HFFc6 (cell line): ENCODE data around the gene AKR7A2. TPM values are rescaled to one million over a fixed set of nuclear protein-coding genes. Genes with fewer than 3 reads are reported as not detected.
A peak's percentile ranks its signal among the peaks of the same experiment; 100 is the strongest.

Experiments
- DNase-seq: peaks from one replicate; pipeline ENCODE4 v3.0.0-alpha.2; 2018
- H3K27ac Mint-ChIP-seq: 2 replicates; pipeline ENCODE4 v1.8.0; 2020; ENCODE audit warnings: mild to moderate bottlenecking, mixed read lengths
- H3K27me3 Mint-ChIP-seq: 2 replicates; pipeline ENCODE4 v1.8.0; 2021; ENCODE audit warnings: mild to moderate bottlenecking, moderate library complexity, mixed read lengths; ENCODE audit not compliant: insufficient read depth
- H3K36me3 Mint-ChIP-seq: 2 replicates; pipeline ENCODE4 v1.8.0; 2021; ENCODE audit warnings: low read depth, mixed read lengths
- H3K4me1 Mint-ChIP-seq: 2 replicates; pipeline ENCODE4 v1.8.0; 2020; ENCODE audit warnings: low read depth, mixed read lengths
- H3K4me3 Mint-ChIP-seq: 2 replicates; pipeline ENCODE4 v1.8.0; 2020; ENCODE audit warnings: mild to moderate bottlenecking, moderate library complexity, mixed read lengths
- H3K9me3 Mint-ChIP-seq: 2 replicates; pipeline ENCODE4 v1.8.0; 2020; ENCODE audit warnings: mild to moderate bottlenecking, mixed read lengths
- total RNA-seq, 6 experiments: library from RNA; stranded (reverse); fragmentation: NEBNext Ultra II Directional; extraction: Animal tissue kit (Norgen Biotek cat#: 25700); gene quantifications; 2 replicates in 1 of 6; 3 replicates in 5 of 6; pipeline ENCODE4 v1.2.3, GENCODE V29; 2021
- TF ChIP-seq, protein P1 (sequence below): fragments of 200-600 bp; sonication (generic); IDR thresholded peaks from 2 replicates; pipeline ENCODE4 v1.5.0; 2021; ENCODE audit warnings: antibody characterized with exemption, mild to moderate bottlenecking

Gene AKR7A2
- total RNA-seq, 6 experiments from 2014 or later, result 62.8 to 74.2 (median 69.4) TPM

DNA sequence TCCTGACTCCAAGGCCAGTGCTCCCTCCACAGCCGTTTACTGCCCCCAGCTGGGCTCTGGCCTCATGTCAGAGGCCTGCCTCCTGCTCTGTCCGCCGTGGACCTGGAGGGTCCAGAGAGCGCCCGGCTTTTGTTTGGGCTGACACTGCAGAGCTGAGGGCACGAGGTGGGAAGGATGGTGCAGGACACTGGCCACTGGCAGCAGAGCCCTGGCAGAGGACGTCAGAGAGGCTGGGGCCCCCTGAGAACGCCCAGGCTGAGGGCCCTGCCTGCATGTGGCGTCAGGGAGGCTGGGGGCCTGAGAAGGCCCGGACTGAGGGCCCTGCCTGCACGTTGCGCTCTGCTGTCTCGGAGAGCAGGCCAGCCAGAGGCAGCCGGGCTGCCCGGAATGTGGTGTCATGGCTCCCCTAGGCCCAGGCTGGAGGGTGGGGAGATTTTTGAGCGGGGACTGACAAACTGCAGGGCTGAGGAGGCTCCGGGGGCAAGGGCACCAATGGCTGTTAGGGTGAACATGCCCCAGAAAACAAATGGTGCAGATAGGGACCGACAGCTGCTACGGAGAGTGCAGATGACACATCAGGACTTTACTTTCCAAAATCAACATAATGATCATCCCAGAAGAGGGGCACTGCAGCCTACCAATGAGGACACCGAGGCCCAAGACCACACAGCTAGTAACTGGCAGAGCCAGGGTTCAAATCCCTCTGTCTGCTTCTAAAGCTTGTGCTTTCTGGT lies 31.8 kb upstream of the AKR7A2 start:
- Mint-ChIP-seq H3K27ac (no peak overlapping the region), H3K36me3 (peaks cover 16% of the 10 kb centered on the region; the same call in 1 of the 2 replicates), H3K4me1 (no peaks in the 10 kb centered on the region), H3K4me3 (no peak overlapping the region), H3K27me3 (peaks cover 14% of the 10 kb centered on the region), H3K9me3 (no peaks in the 10 kb centered on the region)
- TF ChIP-seq, protein P1, sequence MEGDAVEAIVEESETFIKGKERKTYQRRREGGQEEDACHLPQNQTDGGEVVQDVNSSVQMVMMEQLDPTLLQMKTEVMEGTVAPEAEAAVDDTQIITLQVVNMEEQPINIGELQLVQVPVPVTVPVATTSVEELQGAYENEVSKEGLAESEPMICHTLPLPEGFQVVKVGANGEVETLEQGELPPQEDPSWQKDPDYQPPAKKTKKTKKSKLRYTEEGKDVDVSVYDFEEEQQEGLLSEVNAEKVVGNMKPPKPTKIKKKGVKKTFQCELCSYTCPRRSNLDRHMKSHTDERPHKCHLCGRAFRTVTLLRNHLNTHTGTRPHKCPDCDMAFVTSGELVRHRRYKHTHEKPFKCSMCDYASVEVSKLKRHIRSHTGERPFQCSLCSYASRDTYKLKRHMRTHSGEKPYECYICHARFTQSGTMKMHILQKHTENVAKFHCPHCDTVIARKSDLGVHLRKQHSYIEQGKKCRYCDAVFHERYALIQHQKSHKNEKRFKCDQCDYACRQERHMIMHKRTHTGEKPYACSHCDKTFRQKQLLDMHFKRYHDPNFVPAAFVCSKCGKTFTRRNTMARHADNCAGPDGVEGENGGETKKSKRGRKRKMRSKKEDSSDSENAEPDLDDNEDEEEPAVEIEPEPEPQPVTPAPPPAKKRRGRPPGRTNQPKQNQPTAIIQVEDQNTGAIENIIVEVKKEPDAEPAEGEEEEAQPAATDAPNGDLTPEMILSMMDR, result no peak
- no peak for DNase-seq

DNA sequence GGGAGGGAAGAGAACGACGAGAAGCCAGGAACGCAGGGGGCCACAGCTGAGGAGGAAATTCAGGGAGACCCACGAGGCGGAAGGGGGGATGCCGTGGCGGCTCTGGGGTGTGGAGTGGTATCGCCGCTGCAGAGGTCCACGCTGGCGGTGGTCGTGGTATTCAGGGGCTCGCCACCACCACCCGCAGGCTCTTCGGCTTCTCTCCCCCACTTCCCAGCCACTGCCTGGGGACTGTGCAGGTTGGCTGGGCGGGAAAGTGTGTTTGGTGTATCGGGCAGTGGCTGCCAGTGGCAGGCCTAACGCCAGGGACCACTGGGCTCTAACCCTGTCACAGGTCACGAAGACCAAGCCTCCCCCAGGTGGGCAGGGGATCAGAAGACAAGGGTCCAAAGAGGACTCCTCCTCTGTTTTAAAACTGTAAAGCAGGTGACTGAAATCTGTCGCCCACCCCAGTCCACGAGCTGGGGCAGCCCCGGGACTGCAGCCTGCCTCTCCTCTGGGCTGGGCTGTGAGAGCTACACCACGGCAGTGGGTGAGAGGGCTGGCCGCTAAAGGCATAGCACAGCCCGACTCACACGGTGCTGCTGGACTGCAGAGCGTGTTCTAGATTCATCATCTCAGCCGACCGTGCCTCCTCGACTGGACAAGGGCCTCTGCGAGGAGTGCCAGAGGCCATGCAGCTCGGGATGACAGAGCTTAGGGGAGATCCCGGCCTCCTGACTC lies 31.1 kb upstream of the AKR7A2 start:
- Mint-ChIP-seq H3K36me3 (peaks cover 20% of the 10 kb centered on the region; the same call in 1 of the 2 replicates), H3K4me1 (no peaks in the 10 kb centered on the region), H3K27ac (no peak overlapping the region)

DNA sequence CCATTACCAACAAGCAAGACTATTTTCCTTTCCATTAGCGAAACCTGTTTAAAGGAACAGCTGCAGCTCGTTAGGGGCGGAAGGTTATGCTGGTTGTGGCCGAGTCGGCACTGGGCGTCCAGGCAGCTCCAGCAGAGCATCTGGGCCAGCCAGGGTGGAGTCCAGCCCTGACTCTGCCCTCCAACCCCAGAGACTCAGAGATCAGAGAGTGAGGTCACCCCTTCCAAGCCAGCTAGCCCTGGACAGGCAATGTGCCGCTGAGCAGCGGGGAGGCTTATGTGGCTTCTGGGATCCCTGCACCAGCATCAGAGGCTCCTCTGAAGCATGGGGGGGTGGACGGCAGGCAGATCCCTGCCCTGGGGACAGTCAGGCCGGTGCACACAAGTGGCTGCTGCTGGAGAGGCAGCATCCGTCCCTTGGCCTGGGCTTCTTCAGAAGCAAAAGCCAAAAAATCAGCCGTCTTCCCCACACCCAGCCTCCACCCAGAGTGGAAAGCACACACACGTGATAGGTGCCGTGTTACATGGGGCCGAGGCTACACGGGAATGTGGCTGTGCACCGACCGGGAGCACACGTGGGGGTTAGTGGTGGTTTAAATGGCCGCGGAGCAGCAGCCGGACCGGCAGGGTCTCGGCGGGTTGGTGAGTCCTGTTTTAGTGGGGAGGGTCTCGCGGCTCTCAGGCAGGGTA lies 30.3 kb upstream of the AKR7A2 start:
- no peaks in the 10 kb centered on the region for H3K9me3 Mint-ChIP-seq
- peaks cover 5% of the 10 kb centered on the region for H3K4me1 Mint-ChIP-seq
- no peak overlapping the region; the same call in 1 of the 2 replicates for H3K4me3 Mint-ChIP-seq
- no peak for DNase-seq
- peaks cover 20% of the 10 kb centered on the region; the same call in 1 of the 2 replicates for H3K36me3 Mint-ChIP-seq
- TF ChIP-seq, protein P1, result no peak
- H3K27me3 Mint-ChIP-seq, result peaks cover 19% of the 10 kb centered on the region
- H3K27ac Mint-ChIP-seq, result peak overlapping the region; percentile 45; the same call in 1 of the 2 replicates

More for the DNA sequence above, 31.1 kb upstream of the AKR7A2 start:
- TF ChIP-seq, protein P1, result no peak
- no peak for DNase-seq
- Mint-ChIP-seq H3K27me3 (peaks cover 14% of the 10 kb centered on the region), H3K9me3 (no peaks in the 10 kb centered on the region), H3K4me3 (no peak overlapping the region)

- Mint-ChIP-seq H3K36me3 (peaks cover 20% of the 10 kb centered on the region; the same call in 1 of the 2 replicates), H3K27me3 (peaks cover 22% of the 10 kb centered on the region), H3K4me3 (peak overlapping the region; percentile 9; the same call in 1 of the 2 replicates), H3K4me1 (peaks cover 10% of the 10 kb centered on the region), H3K9me3 (no peaks in the 10 kb centered on the region), H3K27ac (peak overlapping the region; percentile 45)
- TF ChIP-seq, protein P1, result peak; percentile 98
- peak; percentile 59 for DNase-seq
Measured at GRCh38 chr1:19341201-19342061, 29.5 kb upstream of the AKR7A2 start.
